H1 (cell line): ENCODE data around the gene DOK3. TPM values are rescaled to one million over a fixed set of nuclear protein-coding genes. Genes with fewer than 3 reads are reported as not detected.
A peak's percentile ranks its signal among the peaks of the same experiment; 100 is the strongest.

Source experiments
- CTCF ChIA-PET: fragments of 300-600 bp; sonication (Branson Sonifier 250); formaldehyde crosslinking; loops from one replicate; lab custom pipeline; 2021; ENCODE audit not compliant: partially characterized antibody; lab: Charles Lee
- POLR2A ChIA-PET: fragments of 300-600 bp; sonication (Branson Sonifier 250); formaldehyde crosslinking; loops from one replicate; lab custom pipeline; 2021; ENCODE audit warnings: inconsistent platforms; ENCODE audit not compliant: partially characterized antibody; lab: Charles Lee
- DNase-seq, 2 experiments: peaks; one replicate each; pipeline versions ENCODE4 v3.0.0 to v3.0.0-alpha.2; 2010 to 2022; ENCODE audit warnings: low spot score in 2 of 2, low read depth in 1 of 2, mixed read lengths in 1 of 2
- FAIRE-seq: peaks from 2 replicates; lab custom pipeline; 2011; peaks lifted over from hg19 to GRCh38; lab: Jason Lieb, UNC
- H2AFZ ChIP-seq: 2 replicates; pipeline ENCODE4 v1.8.1; 2012; ENCODE audit warnings: low read length, inconsistent platforms
- H2AK5ac ChIP-seq: 2 replicates; pipeline ENCODE4 v1.6.1; 2013; ENCODE audit warnings: low read depth, low read length
- H2BK120ac ChIP-seq: replicated peaks from 2 replicates; pipeline ENCODE3; 2013; ENCODE audit warnings: low read depth, low read length, inconsistent platforms
- H2BK12ac ChIP-seq: 2 replicates; pipeline ENCODE4 v1.6.1; 2013; ENCODE audit warnings: low read depth, low read length
- H2BK15ac ChIP-seq: 2 replicates; pipeline ENCODE4 v1.6.1; 2013; ENCODE audit warnings: low read length
- H2BK20ac ChIP-seq: 2 replicates; pipeline ENCODE4 v1.6.1; 2013; ENCODE audit warnings: low read length
- H2BK5ac ChIP-seq: 2 replicates; pipeline ENCODE4 v1.6.1; 2013; ENCODE audit warnings: low read depth, low read length
- H3K14ac ChIP-seq: 2 replicates; pipeline ENCODE4 v1.6.1; 2013; ENCODE audit warnings: inconsistent platforms; ENCODE audit not compliant: insufficient read length
- H3K18ac ChIP-seq: 2 replicates; pipeline ENCODE4 v1.6.1; 2013; ENCODE audit warnings: low read length; ENCODE audit errors: extremely low read depth
- H3K23ac ChIP-seq: 2 replicates; pipeline ENCODE4 v1.6.1; 2013; ENCODE audit warnings: inconsistent platforms; ENCODE audit not compliant: insufficient read length
- H3K23me2 ChIP-seq: 2 replicates; pipeline ENCODE4 v1.6.1; 2013; ENCODE audit warnings: low read depth, low read length
- H3K27ac ChIP-seq: 2 replicates; pipeline ENCODE4 v1.6.1; 2011; ENCODE audit warnings: low read depth, low read length, inconsistent platforms
- H3K27me3 ChIP-seq, 4 experiments: replicated peaks in 1 of 4; 1 replicate in 1 of 4; 2 replicates in 3 of 4; pipeline versions ENCODE4 v1.6.1 to v1.8.1; 2011 to 2013; ENCODE audit warnings: low read length in 3 of 4, mild to moderate bottlenecking in 3 of 4, inconsistent platforms in 2 of 4, mixed read lengths in 2 of 4, moderate library complexity in 1 of 4; ENCODE audit not compliant: control insufficient read depth in 3 of 4, insufficient read depth in 3 of 4; ENCODE audit errors: extremely low read depth in 1 of 4
- H3K36me3 ChIP-seq, 4 experiments: 2 replicates each; pipeline versions ENCODE4 v1.6.1 to v1.8.1; 2011 to 2013; ENCODE audit warnings: mild to moderate bottlenecking in 4 of 4, low read length in 3 of 4, moderate library complexity in 2 of 4, control low read depth in 1 of 4, inconsistent platforms in 1 of 4; ENCODE audit not compliant: insufficient read depth in 4 of 4, control insufficient read depth in 2 of 4
- H3K4ac ChIP-seq: replicated peaks from 2 replicates; pipeline ENCODE3; 2013; ENCODE audit warnings: low read length, low read depth, mixed read lengths, inconsistent platforms; ENCODE audit not compliant: insufficient read length
- H3K4me1 ChIP-seq, 4 experiments: replicated peaks in 1 of 4; 1 replicate in 1 of 4; 2 replicates in 3 of 4; pipeline versions ENCODE4 v1.6.1 to v1.8.1; 2011 to 2013; ENCODE audit warnings: low read length in 3 of 4, inconsistent platforms in 2 of 4, mixed read lengths in 1 of 4; ENCODE audit not compliant: insufficient read depth in 4 of 4, control insufficient read depth in 3 of 4
- H3K4me2 ChIP-seq, 2 experiments: 2 replicates each; pipeline versions ENCODE4 v1.6.1 to v1.8.1; 2011 to 2013; ENCODE audit warnings: low read depth in 2 of 2, low read length in 2 of 2, control low read depth in 1 of 2, inconsistent platforms in 1 of 2, mild to moderate bottlenecking in 1 of 2; ENCODE audit not compliant: insufficient read depth in 1 of 2
- H3K4me3 ChIP-seq, 4 experiments: fragments of 200-600, 300-600 bp in 1 of 4; sonication (generic), shearing (Covaris generic), sonication (Bioruptor Twin) in 1 of 4; 2 replicates each; pipeline versions ENCODE4 v1.5.1 to v1.8.1; 2011 to 2016; ENCODE audit warnings: low read length in 4 of 4, low read depth in 3 of 4, control low read depth in 2 of 4, inconsistent platforms in 2 of 4, mild to moderate bottlenecking in 2 of 4, mixed read lengths in 1 of 4, moderate library complexity in 1 of 4; ENCODE audit not compliant: insufficient read depth in 2 of 4; ENCODE audit errors: extremely low read depth in 1 of 4
- H3K56ac ChIP-seq: replicated peaks from 2 replicates; pipeline ENCODE3; 2013; ENCODE audit warnings: low read depth, mild to moderate bottlenecking, mixed read lengths, low read length, inconsistent platforms; ENCODE audit not compliant: insufficient read length
- H3K79me1 ChIP-seq: 2 replicates; pipeline ENCODE4 v1.6.1; 2013; ENCODE audit warnings: low read depth, low read length, control low read depth
- H3K79me2 ChIP-seq, 2 experiments: 2 replicates each; pipeline versions ENCODE4 v1.6.1 to v1.8.1; 2012 to 2013; ENCODE audit warnings: low read length in 2 of 2, mild to moderate bottlenecking in 2 of 2, inconsistent platforms in 1 of 2; ENCODE audit not compliant: insufficient read depth in 2 of 2, control insufficient read depth in 1 of 2
- H3K9ac ChIP-seq, 4 experiments: replicated peaks in 1 of 4; 1 replicate in 1 of 4; 2 replicates in 3 of 4; pipeline versions ENCODE4 v1.6.1 to v1.8.1; 2011 to 2013; ENCODE audit warnings: low read depth in 3 of 4, low read length in 3 of 4, control low read depth in 2 of 4, mild to moderate bottlenecking in 2 of 4, moderate library complexity in 2 of 4, inconsistent platforms in 1 of 4; ENCODE audit errors: extremely low read depth in 1 of 4
- H3K9me3 ChIP-seq, 2 experiments: 2 replicates each; pipeline versions ENCODE4 v1.6.1 to v1.8.1; 2012 to 2013; ENCODE audit warnings: mild to moderate bottlenecking in 2 of 2, moderate library complexity in 2 of 2, control low read depth in 1 of 2, inconsistent platforms in 1 of 2, low read depth in 1 of 2, low read length in 1 of 2, mixed read lengths in 1 of 2; ENCODE audit not compliant: insufficient read depth in 2 of 2
- H4K20me1 ChIP-seq, 2 experiments: replicated peaks in 1 of 2; 2 replicates each; pipeline versions ENCODE3 to v1.8.1; 2011 to 2013; ENCODE audit warnings: inconsistent platforms in 2 of 2, low read length in 2 of 2, mild to moderate bottlenecking in 1 of 2; ENCODE audit not compliant: insufficient read depth in 2 of 2, control insufficient read depth in 1 of 2
- H4K5ac ChIP-seq: 2 replicates; pipeline ENCODE4 v1.6.1; 2013; ENCODE audit warnings: low read length, low read depth, mixed read lengths, inconsistent platforms; ENCODE audit not compliant: insufficient read length
- H4K8ac ChIP-seq: 2 replicates; pipeline ENCODE4 v1.8.0; 2013; ENCODE audit warnings: mild to moderate bottlenecking, moderate library complexity, low read length, inconsistent platforms; ENCODE audit not compliant: insufficient read depth; ENCODE audit errors: extremely low read depth
- H4K91ac ChIP-seq: replicated peaks from 2 replicates; pipeline ENCODE3; 2013; ENCODE audit warnings: low read length, mixed read lengths, inconsistent platforms; ENCODE audit not compliant: insufficient read length
- KDM1A ChIP-seq: fragments of 200-600, 300-600 bp; sonication (generic); IDR thresholded peaks from 2 replicates; pipeline ENCODE4 v1.7.1; 2016; ENCODE audit warnings: mild to moderate bottlenecking, low read length, borderline replicate concordance
- POLR2A ChIP-seq, 2 experiments: IDR thresholded peaks; 1 replicate in 1 of 2; 2 replicates in 1 of 2; pipeline ENCODE4 v1.6.1; 2011; ENCODE audit warnings: low read depth in 2 of 2, low read length in 2 of 2, mild to moderate bottlenecking in 2 of 2; ENCODE audit errors: control extremely low read depth in 1 of 2
- POLR2AphosphoS5 ChIP-seq: IDR thresholded peaks from 2 replicates; pipeline ENCODE4 v1.6.1; 2011; ENCODE audit warnings: low read depth, low read length
- POU5F1 ChIP-seq: IDR thresholded peaks from 2 replicates; pipeline ENCODE4 v1.6.1; 2011; ENCODE audit warnings: low read depth, mild to moderate bottlenecking, low read length, moderate library complexity
- RAD21 ChIP-seq, 2 experiments: IDR thresholded peaks in 1 of 2; conservative IDR thresholded peaks in 1 of 2; 2 replicates each; pipeline ENCODE4 v1.6.1; 2011; ENCODE audit warnings: low read depth in 2 of 2, low read length in 2 of 2, improper control_type of control experiment in 1 of 2, inconsistent platforms in 1 of 2, mild to moderate bottlenecking in 1 of 2, moderate library complexity in 1 of 2
- RXRA ChIP-seq: IDR thresholded peaks from 2 replicates; pipeline ENCODE4 v1.6.1; 2011; ENCODE audit warnings: low read depth, mild to moderate bottlenecking, low read length, moderate library complexity; ENCODE audit not compliant: insufficient read depth
- SP1 ChIP-seq: IDR thresholded peaks from 2 replicates; pipeline ENCODE4 v1.6.1; 2011; ENCODE audit warnings: low read depth, low read length
- TCF12 ChIP-seq: IDR thresholded peaks from 2 replicates; pipeline ENCODE4 v1.6.1; 2011; ENCODE audit warnings: low read depth, mild to moderate bottlenecking, low read length
- TEAD4 ChIP-seq: IDR thresholded peaks from 2 replicates; pipeline ENCODE4 v1.6.1; 2012; ENCODE audit warnings: low read depth, low read length, inconsistent platforms, mixed read lengths
- WGBS, 2 experiments: shearing (Covaris generic) in 1 of 2; methylation state at CpG; one replicate each; pipeline versions ENCODE4 v1.1.6 to v1.1.7; 2013 to 2015; ENCODE audit warnings: low lambda C conversion rate in 2 of 2, mixed read lengths in 2 of 2, inconsistent platforms in 1 of 2, low coverage in 1 of 2, missing lambda C conversion rate in 1 of 2; ENCODE audit not compliant: insufficient replicate concordance in 2 of 2, insufficient coverage in 1 of 2, insufficient read length in 1 of 2; ENCODE audit errors: extremely low coverage in 1 of 2, missing lambda C conversion rate in 1 of 2; 5-methylcytosine and 5-hydroxymethylcytosine counted together
- polyA plus RNA-seq, 7 experiments: library from polyadenylated mRNA; depleted of rRNA in 3 of 7; stranded (reverse) in 5 of 7; unstranded in 2 of 7; fragments of >200 nt in 5 of 7; fragments of 200-250 nt in 2 of 7; gene quantifications; 1 replicate in 5 of 7; 2 replicates in 1 of 7; 4 replicates in 1 of 7; pipeline versions ENCODE4 v1.2.1 to v1.2.3, GENCODE V29; 2011 to 2013; ENCODE audit warnings: missing spikeins in 2 of 7, mixed read lengths in 2 of 7
- total RNA-seq: library from RNA; stranded (reverse); fragmentation: NEBNext Ultra II Directional; extraction: Animal tissue kit (Norgen Biotek cat#: 25700); gene quantifications from 2 replicates; pipeline ENCODE4 v1.2.1, GENCODE V29; 2021
- TF ChIP-seq, protein P1 (sequence below), 3 experiments: IDR thresholded peaks; 1 replicate in 2 of 3; 2 replicates in 1 of 3; pipeline versions ENCODE4 v1.5.1 to v1.6.1; 2011; ENCODE audit warnings: low read length in 3 of 3, mild to moderate bottlenecking in 3 of 3, inconsistent platforms in 2 of 3, low read depth in 1 of 3, moderate library complexity in 1 of 3; ENCODE audit not compliant: insufficient read depth in 1 of 3; ENCODE audit errors: control extremely low read depth in 1 of 3

The DOK3 gene
- total and polyA plus RNA-seq, 2 of the 8 experiments (the other 6 are each of a cell fraction or from before 2014, with no cell fraction given), result 4.2 to 6.4 TPM

DNA sequence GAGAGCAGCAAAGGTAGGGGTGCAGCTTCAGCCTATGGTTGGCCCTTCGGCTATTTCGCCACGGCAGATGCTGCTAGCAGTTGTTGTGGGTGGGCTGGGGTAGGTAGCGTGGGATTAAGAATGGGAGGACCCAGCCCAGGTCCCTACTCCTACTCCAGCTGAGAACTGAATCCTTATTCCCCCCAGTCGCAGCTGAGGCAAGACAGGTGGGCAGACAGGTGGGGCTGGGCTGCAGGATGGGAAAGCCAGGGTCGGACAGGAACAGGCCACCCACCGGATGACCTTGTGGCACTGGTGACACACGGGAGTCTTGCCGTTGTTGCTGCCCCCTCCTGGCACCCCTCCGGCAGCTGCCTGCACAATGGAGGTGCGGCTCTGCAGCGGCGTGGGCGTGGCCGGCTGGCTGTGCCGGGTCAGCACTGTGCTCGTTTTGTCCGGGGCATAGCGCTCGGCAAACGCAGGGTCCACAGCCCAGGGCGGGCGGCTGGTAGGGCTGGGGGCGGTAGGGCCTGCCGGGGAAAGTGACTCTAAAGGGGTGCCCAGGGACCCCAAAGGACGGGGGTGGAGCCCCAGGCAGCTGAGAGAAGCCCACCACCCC, 20.4 kb downstream of the DOK3 start:
- no peak overlapping the region for H2BK20ac ChIP-seq
- H3K4me3 ChIP-seq, result no peak overlapping the region
- FAIRE-seq, result no peak
- no peaks in the 10 kb centered on the region; the same call in 1 of the 2 replicates for H3K23me2 ChIP-seq
- H3K4me1 ChIP-seq, result peaks cover 0 to 5% (median 3%) of the 10 kb centered on the region in 4 experiments; a peak in 5 of 7 replicates
- no peak overlapping the region for H3K27ac ChIP-seq
- H3K9ac ChIP-seq, result no peak overlapping the region
- no peak overlapping the region for H3K23ac ChIP-seq
- no peak overlapping the region for H3K4me2 ChIP-seq
- no peak overlapping the region for H3K14ac ChIP-seq
- H4K5ac ChIP-seq, result no peak overlapping the region
- peaks cover 0 to 4% of the 10 kb centered on the region in 2 experiments; a peak in 1 of 4 replicates for H3K79me2 ChIP-seq
- CTCF ChIA-PET, result interaction anchor here (0.9 to 12.7 kb wide), 10 partner anchors 11 to 57 kb away, joined by 3 to 306 read pairs (median 6); partner anchors contain the start of genes DDX41, DOK3 and PDLIM7
- H2BK15ac ChIP-seq, result no peak overlapping the region
- H3K27me3 ChIP-seq, result no peaks in the 10 kb centered on the region
- H4K91ac ChIP-seq, result no peak overlapping the region
- no peak overlapping the region for H2BK12ac ChIP-seq
- peaks cover 23 to 55% (median 40%) of the 10 kb centered on the region in 4 experiments for H3K36me3 ChIP-seq
- no peak overlapping the region for H2BK5ac ChIP-seq
- H3K18ac ChIP-seq, result no peak overlapping the region
- peak overlapping the region; percentile 22; the same call in 1 of the 2 replicates for H4K8ac ChIP-seq
- no peak for DNase-seq
- peaks cover 7% of the 10 kb centered on the region; the same call in 1 of the 2 replicates for H3K79me1 ChIP-seq
- WGBS, 2 experiments, result 89% methylated on average over 23 of the region's 26 CpGs; no CpG with 5 or more reads in 1 of the 2 experiments
- POLR2A ChIA-PET, result interaction anchor here (1.2 to 67.5 kb wide), 4 partner anchors 9 to 100 kb away, joined by 3 to 3349 read pairs (median 1676); partner anchors contain the start of genes DBN1, DOK3, PDLIM7 and PRR7
- H3K9me3 ChIP-seq, result no peaks in the 10 kb centered on the region
- H3K4ac ChIP-seq, result no peak overlapping the region
- peaks cover 8 to 15% of the 10 kb centered on the region in 2 experiments for H4K20me1 ChIP-seq
- H3K56ac ChIP-seq, result no peak overlapping the region
- no peak overlapping the region for H2BK120ac ChIP-seq
- no peak overlapping the region for H2AK5ac ChIP-seq
- no peak overlapping the region for H2AFZ ChIP-seq
- peak; percentile 39; the same call in 1 of the 2 replicates for TF ChIP-seq POLR2AphosphoS5
- TF ChIP-seq KDM1A, result no peak
- no peak for TF ChIP-seq RXRA
- TF ChIP-seq TEAD4, result no peak
- 0 out of 4 replicates have a peak, but pooled peaks of 1 of the 2 experiments have one; percentile 2 for TF ChIP-seq RAD21 (IDR thresholded peaks at IDR 0.05 in 1 of 2, conservative IDR thresholded peaks at IDR 0.05 in 1 of 2; ENCODE audit: low read depth in 2 of 2, low read length in 2 of 2)
- no peak for TF ChIP-seq TCF12
- TF ChIP-seq POLR2A (IDR thresholded peaks at IDR 0.05; ENCODE audit: control extremely low read depth in 1 of 2, low read depth in 2 of 2, low read length in 2 of 2), result peak in 1 of 2 experiments; percentile 34; a peak in 1 of 3 replicates
- no peak for TF ChIP-seq POU5F1
- TF ChIP-seq SP1, result no peak
- TF ChIP-seq, protein P1, sequence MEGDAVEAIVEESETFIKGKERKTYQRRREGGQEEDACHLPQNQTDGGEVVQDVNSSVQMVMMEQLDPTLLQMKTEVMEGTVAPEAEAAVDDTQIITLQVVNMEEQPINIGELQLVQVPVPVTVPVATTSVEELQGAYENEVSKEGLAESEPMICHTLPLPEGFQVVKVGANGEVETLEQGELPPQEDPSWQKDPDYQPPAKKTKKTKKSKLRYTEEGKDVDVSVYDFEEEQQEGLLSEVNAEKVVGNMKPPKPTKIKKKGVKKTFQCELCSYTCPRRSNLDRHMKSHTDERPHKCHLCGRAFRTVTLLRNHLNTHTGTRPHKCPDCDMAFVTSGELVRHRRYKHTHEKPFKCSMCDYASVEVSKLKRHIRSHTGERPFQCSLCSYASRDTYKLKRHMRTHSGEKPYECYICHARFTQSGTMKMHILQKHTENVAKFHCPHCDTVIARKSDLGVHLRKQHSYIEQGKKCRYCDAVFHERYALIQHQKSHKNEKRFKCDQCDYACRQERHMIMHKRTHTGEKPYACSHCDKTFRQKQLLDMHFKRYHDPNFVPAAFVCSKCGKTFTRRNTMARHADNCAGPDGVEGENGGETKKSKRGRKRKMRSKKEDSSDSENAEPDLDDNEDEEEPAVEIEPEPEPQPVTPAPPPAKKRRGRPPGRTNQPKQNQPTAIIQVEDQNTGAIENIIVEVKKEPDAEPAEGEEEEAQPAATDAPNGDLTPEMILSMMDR (IDR thresholded peaks at IDR 0.05; ENCODE audit: control extremely low read depth in 1 of 3, insufficient read depth in 1 of 3, low read depth in 1 of 3, low read length in 3 of 3), result peak in 2 of 3 experiments; percentile 12 to 46; a peak in 2 of 4 replicates
